Fibroblast of skin of back (primary cell): ENCODE measurements around the gene B3GALT5.

Source experiments
- DNase-seq: peaks from one replicate; pipeline ENCODE4 v3.0.0-alpha.2; 2013

The B3GALT5 gene

DNA sequence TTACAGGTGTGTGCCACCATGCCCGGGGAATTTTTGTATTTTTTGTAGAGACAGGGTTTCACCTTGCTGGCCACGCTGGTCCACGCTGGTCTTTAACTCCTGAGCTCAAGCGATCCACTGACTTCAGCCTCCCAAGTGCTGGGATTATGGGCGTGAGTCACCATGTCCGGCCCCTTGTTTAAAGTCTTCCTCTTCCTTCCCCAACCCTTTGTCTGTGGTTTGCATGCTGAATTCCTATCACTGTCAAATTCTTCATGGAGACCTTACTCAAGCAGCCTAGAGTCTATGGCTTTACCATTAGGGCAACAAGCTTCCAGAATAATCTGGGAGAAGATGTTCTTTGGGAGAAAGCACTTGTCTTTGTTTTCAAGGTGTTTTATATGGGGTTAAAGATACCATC, 34.7 kb downstream of the B3GALT5 start:
- DNase-seq, result peak; percentile 92

DNA sequence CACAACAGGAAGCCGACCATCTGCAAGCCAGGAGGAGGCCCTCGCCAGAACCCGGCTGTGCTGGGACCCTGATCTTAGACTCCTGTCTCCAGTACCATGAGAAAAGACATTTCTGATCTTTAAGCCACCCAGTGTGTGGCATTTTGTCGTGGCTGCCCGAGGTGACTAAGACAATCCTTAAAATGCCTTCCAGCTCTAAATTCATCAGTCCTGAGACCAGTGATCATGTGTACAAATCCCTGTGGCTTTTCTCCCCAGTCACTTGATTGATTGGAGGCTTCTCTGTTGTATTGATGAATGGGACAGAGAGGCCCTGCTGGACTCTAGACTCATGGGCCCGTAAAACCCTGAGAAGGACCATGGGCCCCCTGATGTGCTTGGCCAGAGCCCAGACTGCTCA, 36.1 kb downstream of the B3GALT5 start:
- peak; percentile 33 for DNase-seq

DNA sequence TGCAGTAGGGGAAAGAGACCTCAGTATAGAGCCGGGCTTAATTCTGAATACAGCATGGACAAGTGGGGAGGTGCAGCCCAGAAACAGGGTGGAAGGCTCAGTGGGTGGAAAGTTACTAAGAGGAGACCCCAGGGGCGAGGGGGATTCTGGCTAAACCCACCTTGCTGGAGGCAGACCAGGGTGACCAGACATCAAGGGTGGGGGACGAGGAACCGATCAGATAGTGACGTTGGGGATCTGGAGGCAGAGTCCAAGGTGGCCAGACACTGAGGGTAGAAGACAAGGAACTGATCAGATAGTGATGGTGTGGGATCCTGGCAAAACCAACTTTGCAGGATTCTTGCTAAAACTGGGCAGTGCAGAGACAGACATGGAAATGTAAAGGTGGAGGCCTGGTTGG, 36.8 kb downstream of the B3GALT5 start:
- DNase-seq, result no peak

DNA sequence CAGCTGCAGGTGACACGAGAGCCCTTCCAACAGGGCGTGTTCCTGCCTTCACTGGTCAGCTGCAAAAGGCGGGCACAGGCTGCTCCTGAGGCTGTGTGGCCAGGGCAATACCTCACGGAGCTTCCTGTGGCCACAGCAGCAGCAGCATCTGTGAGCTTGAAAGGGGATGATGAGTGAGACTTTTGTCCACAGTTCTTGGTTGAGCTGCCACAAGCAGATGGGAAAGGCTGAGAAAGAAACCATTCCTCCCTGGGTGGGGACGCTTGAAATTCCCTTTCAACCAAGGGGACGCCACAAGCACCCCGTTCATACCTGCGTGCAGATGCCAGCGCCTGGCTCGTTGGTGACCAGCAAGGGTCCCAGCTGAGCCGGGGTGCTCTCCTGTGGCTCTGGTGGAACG, 37.6 kb downstream of the B3GALT5 start:
- DNase-seq, result no peak

DNA sequence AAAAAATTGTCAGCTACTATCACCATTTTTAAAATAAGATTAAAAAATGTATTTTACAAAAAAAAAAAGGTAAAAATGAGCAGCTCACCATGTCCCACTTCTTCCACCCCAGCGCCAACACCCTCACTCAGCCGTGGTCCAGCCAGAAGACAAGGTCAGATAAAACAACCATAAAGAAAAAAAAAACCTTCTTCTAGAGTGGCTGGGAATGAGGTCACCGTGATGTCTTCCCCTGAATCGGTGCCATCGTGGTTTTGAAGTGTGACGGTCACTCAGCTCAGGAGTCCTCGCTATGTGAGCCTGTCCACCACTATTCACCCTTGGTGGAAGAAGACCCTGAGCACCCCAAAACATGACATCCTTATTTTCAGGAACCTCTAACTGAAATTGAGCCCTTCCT, 38.1 kb downstream of the B3GALT5 start:
- DNase-seq, result peak; percentile 44

DNA sequence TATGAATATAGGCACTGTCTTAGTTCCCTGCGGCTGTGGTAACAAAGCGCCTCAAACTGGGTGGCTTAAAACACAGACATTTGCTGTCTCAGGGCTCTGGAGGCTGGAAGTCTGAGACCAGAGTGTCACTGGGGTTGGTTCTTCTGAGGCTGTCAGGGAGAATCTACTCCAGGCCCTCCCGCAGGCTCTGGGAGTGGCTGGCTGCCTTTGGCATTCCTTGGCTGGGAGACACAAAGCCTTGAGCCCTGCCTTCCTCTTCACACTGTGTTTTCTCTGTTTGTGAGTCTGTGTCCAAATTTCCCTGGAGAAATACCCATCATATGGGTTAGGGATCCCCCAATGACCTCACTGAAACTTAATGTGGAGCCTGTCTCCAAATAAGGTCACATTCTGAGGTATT, 38.5 kb downstream of the B3GALT5 start:
- DNase-seq, result peak; percentile 81

DNA sequence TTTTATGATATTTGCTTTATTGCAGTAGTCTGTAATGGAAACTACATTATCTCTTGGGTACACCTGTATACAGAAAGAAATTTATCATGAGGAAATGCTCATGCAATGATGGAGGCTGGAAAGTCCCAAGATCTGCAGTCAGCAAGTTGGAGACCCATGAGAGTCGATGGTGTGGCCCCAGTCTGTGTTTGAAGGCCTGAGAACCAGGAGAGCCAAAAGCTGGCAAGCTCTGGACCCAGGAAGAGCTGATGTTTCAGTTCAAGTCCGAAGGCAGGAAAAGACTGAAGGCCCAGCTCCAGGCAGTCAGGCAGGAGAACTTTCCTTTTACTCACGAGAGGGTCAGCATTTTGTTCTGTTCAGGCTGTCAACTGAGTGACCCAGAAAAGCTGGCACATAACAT, 42.2 kb downstream of the B3GALT5 start:
- DNase-seq, result no peak

DNA sequence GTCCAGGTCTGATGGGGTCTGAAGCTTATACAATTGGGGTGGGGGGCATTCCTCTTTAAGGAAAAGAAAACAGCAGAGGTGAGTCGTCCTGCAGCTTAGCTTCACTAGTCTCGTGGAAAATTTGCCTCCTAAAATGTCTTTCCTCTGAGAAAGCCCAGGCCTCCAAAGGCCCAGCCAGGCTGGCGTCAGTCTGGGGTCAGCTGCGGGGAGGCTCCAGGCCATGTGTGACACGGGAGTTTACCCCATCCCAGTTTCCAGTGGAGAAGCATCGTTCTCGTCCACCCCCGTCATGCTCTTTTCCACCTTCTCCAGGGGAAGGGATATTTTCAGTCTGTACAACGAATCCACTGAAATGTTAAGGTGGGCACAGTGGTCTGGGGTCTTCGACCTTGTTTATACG, 42.8 kb downstream of the B3GALT5 start:
- DNase-seq, result no peak

DNA sequence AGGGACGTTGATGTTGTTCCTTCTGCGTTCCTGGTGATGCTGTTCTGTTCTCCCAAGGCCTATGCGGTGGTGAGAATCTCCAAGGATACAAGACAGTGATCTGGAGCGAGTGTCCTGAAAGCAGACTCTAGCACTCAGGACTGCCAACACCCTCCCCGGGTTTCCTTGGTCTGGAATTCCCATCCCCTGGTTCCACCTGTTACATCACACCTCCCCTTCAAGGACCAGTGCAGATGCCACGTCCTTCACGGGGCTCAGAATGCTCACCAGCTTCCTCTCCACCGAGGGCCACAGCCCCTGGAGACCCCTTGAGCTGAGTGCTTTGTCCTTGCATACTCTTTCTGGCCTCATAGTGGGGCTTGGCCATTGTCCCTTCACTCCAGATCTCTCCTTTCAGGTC, 43.5 kb downstream of the B3GALT5 start:
- DNase-seq, result no peak

DNA sequence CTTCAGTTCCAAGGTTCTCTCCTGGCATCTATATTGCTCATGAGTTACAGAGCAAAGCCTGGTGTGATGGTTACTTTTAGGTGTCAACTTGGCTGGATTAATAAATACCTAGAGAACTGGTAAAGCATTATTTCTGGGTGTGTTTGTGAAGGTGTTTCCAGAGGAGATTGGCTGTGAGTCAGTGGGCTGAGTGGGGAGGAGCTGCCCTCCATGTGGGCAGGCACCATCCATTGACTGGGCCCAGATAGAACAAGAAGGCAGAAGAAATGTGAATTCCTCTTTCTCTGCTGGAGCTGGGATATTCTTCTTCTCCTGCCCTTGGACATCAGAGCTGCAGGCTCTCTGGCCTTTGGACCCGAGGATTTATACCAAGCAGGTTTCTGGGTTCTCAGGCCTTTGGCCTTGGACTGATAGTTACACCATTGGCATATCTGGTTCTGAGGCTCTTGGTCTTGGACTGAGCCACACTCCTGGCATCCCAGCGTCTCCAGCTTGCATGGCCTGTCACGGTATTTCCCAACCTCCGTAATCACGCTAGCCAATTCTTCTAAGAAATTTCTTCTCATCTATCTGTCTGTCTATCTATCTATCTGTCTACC, 44.5 kb downstream of the B3GALT5 start:
- no peak for DNase-seq

DNA sequence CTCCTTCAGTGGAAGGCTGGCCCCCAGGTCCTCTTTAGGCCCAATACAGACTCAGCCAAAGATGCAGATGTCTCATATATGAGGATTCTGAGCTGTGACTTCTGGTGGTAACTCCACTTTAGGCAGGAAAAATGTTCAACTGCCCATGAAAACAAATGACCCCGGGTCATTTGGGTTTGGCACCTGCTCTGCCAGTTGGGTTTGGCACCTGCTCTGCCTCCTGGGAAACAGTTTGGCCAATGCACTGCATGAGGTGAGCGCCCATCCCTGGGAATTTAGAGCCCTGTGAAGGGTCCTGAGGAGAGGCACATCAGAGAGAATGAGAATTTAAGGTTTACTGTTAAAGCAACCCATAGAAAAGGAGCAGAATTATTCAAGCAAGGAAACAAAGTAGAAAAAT, 45.3 kb downstream of the B3GALT5 start:
- DNase-seq, result no peak

DNA sequence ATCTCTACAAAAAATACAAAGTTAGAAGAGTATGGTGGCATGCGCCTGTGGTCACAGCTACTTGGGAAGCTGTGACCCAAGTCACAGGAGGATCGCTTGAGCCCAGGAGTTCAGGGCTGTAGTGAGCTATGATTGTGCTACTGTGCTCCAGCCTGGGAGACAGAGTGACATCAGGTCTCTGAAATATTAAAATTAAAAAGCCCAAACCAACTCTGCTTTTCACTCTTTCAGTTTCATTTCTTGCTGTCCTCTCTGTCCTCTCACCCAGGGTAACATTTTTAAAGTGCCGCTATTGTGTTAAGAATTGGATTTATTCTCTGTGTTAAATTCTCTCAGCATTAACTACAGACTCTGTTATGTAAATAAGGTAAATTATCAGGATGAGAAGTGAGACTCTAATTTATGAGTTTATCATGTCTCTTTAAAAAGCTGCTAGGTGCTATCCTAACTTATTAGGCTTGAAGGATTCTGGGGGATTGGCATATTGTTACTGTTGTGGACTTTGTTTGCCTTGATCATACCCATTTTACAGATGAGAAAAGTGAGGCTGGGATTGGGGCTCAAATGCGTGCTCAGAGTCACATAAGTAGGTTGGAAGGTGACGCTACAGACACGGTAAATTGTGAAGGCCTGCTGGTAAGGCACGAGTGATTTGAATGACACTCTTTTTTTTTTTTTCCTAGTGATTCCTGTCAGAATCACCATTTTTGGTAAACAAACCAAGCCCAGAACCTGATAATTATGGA, 46.5 kb downstream of the B3GALT5 start:
- DNase-seq, result no peak

DNA sequence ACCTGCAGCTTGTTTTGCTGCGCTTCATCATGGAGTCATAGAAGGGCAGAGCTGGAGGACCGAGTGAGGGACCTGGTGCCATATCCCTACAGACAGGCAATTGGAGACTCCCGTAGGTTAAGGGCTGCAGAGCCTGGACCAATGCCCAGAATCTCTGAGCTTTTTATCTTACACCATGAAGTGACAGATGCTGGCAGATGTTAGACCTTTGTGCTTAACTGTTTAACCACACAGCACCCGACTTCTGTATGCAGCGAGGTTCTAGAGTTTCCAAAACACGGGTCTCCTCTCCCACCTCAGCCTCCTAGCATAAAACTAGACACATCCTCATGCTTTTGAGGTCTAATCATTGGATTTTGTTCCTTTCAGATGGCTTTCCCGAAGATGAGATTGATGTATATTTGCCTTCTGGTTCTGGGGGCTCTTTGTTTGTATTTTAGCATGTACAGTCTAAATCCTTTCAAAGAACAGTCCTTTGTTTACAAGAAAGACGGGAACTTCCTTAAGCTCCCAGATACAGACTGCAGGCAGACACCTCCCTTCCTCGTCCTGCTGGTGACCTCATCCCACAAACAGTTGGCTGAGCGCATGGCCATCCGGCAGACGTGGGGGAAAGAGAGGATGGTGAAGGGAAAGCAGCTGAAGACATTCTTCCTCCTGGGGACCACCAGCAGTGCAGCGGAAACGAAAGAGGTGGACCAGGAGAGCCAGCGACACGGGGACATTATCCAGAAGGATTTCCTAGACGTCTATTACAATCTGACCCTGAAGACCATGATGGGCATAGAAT, 47.6 kb downstream of the B3GALT5 start:
- peak; percentile 90 for DNase-seq

DNA sequence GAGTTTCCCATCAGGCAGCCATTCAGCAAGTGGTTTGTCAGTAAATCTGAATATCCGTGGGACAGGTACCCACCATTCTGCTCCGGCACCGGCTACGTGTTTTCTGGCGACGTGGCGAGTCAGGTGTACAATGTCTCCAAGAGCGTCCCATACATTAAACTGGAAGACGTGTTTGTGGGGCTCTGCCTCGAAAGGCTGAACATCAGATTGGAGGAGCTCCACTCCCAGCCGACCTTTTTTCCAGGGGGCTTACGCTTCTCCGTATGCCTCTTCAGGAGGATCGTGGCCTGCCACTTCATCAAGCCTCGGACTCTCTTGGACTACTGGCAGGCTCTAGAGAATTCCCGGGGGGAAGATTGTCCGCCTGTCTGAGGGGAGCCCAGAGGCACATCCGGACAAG, 48.4 kb downstream of the B3GALT5 start:
- DNase-seq, result no peak

DNA sequence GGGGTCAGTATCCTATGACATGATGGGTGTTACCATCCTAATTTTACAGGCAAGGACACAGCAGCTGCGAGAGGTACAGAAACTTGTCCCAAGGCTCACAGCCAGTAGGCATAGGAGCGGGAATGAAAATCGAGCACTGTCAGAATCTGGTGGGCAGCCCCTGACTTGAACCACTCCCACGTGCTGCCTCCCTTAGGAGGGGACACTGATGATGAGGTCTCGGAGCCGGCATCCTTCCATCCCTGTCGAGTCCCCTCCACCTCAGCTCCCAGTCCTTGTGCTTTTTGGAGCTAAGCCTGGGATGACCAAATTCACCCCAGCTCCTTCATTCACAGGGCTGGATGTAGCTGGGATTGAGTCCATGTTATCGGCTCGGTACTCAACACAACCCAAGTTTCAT, 49.0 kb downstream of the B3GALT5 start:
- no peak for DNase-seq

DNA sequence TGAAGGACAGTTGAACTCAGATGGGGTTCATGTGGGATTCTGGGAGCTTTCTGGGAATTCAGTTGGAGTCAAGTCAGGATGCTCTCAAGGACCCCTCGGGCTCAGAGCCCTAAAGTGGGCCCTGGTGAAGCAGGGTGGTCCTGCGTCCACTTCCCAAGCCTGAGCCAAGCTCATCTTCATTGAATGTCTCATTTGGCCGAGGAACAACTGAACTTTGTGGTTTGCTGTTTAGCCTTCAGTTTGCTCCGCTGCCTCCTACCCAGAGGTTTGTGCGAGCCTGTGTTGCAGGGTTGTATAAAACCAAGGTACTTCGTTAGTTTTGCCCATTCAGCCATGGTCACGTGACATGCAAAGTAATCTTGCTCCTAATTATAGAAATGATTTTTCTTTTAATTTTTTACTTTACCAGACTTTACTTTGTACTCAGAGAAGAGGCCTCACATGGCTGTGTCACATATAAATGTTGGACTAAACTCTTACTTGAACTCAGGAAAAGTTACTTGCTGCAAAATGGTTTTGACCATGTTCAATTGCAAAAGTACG, 49.7 kb downstream of the B3GALT5 start:
- DNase-seq, result no peak

DNA sequence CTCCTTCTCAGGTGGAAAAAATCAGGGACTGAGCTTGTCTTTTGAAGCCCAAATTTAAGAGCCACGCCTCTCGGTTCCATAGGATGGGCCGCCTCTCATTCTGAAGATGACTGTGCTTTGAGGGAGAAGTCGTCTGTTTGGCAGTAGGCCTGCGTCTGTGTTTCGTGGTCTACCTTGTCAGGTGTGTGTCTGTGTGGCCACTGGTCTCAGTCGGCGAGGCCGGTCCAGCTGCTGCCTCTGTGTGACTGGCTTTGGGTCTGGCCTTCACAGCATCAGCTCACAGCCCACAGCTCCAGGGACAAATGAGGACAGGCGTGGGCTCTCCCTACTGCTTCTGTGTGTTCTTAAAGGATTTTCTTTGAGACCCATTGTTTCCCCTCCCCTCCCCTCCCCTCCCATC, 50.3 kb downstream of the B3GALT5 start:
- DNase-seq, result no peak

DNA sequence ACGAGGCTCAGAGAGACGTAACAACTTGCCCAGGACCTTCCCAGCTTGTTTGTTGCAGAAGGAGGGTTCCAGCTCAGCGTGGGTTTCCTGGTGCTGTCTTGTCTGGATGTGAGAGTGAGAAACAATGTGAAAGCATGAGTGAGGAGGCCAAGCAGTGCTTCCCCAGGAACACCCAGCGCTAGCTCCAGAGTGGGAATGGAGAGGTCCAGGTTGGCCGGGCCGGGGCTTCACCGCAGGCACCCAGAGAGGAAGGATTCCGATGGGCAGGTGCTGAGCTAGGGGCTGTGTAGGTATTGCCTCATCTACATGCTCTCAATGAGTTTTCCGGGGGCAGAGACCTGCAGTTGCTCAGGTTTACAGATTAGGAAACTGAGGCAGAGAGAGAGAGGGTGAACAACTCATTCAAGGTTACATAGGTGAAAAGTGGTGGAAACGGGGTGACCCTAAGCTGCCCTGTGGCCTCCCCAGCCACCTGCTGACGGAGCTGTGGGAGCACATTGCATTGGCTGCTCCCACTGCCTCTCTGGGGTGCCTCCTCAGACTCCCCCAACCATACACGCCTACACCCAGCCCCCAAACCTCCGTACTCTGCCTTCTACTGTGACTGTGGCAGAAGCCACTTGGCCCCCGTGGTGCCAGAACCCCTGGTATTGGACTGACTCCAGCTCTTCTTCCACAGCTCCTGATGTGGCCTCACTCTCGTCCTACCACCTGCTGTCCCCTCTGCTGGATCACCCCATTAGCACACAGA, 51.2 kb downstream of the B3GALT5 start:
- DNase-seq, result no peak

DNA sequence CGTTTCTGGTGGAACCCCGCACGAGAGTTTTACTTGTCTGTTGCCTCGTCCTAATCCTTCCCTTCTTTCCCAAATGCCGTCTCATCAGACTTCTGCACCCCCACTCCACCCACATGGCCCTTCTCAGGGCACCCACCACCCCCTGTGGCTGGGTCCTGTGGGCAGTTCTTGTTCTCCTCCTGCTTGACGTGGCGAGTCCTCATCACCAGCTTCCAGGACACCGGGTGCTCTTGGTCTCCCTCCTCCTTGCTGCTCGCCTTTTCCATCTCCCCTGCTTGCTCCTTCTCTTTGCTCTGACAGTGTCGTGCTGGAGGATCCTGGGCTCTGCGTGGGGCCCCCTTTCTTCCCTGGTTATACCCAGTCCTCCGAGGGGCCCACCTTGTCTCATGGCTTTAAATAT, 51.8 kb downstream of the B3GALT5 start:
- no peak for DNase-seq

DNA sequence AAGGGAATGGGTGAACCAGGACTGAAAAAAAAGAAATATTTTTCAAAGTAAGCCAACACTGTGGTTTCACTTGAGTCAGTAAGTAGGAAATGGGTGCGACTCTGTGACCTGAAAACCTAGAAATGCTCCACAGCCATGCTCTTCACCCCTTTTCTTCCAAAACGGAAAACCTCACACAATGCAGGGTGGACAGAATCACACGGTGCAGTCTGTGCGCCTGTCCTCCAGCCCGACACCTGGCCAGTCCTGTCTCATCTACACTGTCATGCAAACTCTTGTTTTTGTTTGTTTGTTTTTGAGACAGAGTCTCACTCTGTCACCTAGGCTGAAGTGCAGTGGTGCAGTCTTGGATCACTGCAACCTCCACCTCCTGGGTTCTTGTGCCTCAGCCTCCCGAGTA, 53.3 kb downstream of the B3GALT5 start:
- DNase-seq, result no peak

DNA sequence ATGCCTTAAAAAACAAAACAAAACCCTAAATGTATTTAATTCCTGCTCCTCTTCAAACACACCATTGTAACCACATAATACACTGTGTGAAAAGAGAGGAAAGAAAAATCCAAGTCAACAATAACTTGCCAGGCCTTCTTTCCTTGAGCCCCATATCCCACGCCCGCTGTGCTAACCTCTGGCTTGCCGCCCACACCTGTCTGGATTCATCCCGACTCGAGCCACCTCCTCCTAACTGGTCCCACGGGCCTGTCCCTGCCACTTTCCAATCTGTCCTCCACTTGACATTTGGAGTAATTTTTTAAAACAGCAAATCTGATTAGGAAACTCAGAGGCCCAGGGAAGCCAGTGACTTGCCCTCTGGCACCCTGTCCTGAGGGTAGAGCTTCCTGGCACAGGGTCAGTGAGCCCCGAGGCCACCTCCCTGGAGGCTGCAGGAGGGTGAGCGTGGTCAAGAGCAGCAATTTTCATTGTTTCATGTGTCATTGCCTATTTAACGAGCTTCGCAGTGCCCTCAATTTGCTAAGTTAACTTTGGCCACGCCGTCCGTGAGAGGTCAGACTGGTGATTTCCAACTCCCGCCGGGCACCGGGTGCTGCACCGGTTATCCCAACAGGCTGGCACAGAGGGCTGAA, 54.1 kb downstream of the B3GALT5 start:
- DNase-seq, result no peak

DNA sequence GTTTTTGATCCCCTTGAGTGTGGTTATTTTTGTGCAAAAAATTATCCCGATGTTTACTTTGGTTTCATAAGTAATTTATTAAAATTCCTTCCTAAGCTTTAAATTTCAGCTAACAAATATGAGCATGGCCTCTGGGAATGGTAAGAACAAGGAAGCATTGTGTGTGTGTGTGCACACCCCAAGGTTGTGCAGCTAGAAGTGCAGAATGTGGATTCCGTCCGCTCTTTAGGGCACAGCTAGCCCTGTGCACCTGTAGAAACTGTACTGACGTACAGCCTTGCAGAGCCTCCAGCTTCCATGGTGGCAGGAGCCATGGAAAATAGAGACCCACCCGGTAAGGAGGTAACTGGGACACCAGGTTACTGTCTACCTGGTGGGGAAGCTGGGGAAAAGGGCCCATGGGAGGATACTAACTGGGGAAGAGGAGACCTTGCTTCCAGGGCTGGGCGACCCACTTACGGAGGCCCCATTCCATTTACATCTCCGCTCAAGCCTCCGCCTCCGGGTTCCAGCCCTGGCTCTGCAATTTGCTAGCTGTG, 54.7 kb downstream of the B3GALT5 start:
- DNase-seq, result no peak
